Heart right ventricle (tissue), 16 donors: ENCODE measurements around the gene ADM2. TPM values are rescaled to one million over a fixed set of nuclear protein-coding genes. Genes with fewer than 3 reads are reported as not detected.

Experiments
- ATAC-seq, 8 donors: fragments of 200-7000 bp; cut with Tn5 transposase; one replicate each; pipeline ENCODE4 v1.9.1; 2020; ENCODE audit warnings: mild to moderate bottlenecking in 8 of 8, moderate library complexity in 8 of 8, moderate number of reproducible peaks in 1 of 8
- DNase-seq, 2 donors: peaks; one replicate each; pipeline ENCODE4 v3.0.0-alpha.2; 2020
- H3K27ac ChIP-seq, 10 donors: fragments of 200-600 bp; sonication (generic) in 2 of 10; one replicate each; pipeline versions ENCODE4 v1.5.0 to v1.8.0; 2020 to 2022; ENCODE audit warnings: mild to moderate bottlenecking in 3 of 10
- H3K27me3 ChIP-seq, 7 donors: fragments of 200-600 bp; one replicate each; pipeline ENCODE4 v1.8.0; 2021 to 2022; ENCODE audit warnings: mild to moderate bottlenecking in 2 of 7
- H3K36me3 ChIP-seq, 9 donors: fragments of 200-600 bp; sonication (generic) in 1 of 9; one replicate each; pipeline versions ENCODE4 v1.5.0 to v1.8.0; 2020 to 2022; ENCODE audit warnings: mild to moderate bottlenecking in 2 of 9
- H3K4me1 ChIP-seq, 9 donors: fragments of 200-600 bp; sonication (generic) in 1 of 9; one replicate each; pipeline versions ENCODE4 v1.5.0 to v1.8.0; 2020 to 2022; ENCODE audit warnings: mild to moderate bottlenecking in 4 of 9
- H3K4me3 ChIP-seq, 10 donors: fragments of 200-600 bp; sonication (generic) in 2 of 10; one replicate each; pipeline versions ENCODE4 v1.5.0 to v1.8.0; 2020 to 2022; ENCODE audit warnings: mild to moderate bottlenecking in 7 of 10, moderate library complexity in 2 of 10
- H3K9me3 ChIP-seq, 11 donors: fragments of 200-600 bp in 10 of 11; sonication (generic) in 2 of 11; one replicate each; pipeline versions ENCODE4 v1.5.0 to v1.8.0; 2013 to 2022; ENCODE audit warnings: mild to moderate bottlenecking in 2 of 11, control low read depth in 1 of 11, moderate library complexity in 1 of 11
- CTCF ChIP-seq, 9 donors: fragments of 200-600 bp; sonication (generic) in 2 of 9; IDR thresholded peaks; one replicate each; pipeline versions ENCODE4 v1.5.0 to v1.8.0; 2021 to 2022; ENCODE audit warnings: antibody characterized with exemption in 9 of 9, mild to moderate bottlenecking in 5 of 9, moderate library complexity in 1 of 9
- WGBS, 2 donors: extraction: QIAGEN DNeasy Blood & Tissue Kit; methylation state at CpG; one replicate each; pipeline ENCODE4 v1.1.7; 2013; ENCODE audit warnings: inconsistent platforms in 1 of 2; 5-methylcytosine and 5-hydroxymethylcytosine counted together
- intact Hi-C, 10 donors: fragments of 100-400 bp; cut with DNase I; formaldehyde crosslinking; loops; one replicate each; pipeline versions ENCODE4 v1.11.1 to v1.14.2; 2022
- polyA plus RNA-seq, 2 donors: library from polyadenylated mRNA; stranded (reverse); fragments of 200-250 nt; gene quantifications; one replicate each; pipeline ENCODE4 v1.2.3, GENCODE V29; 2013
- total RNA-seq, 10 donors: library from RNA; stranded (reverse); fragmentation: NEBNext Ultra II Directional in 3 of 10; extraction: Animal tissue kit (Norgen Biotek cat#: 25700) in 3 of 10; gene quantifications; one replicate each; pipeline versions ENCODE4 v1.2.1 to v1.2.4, GENCODE V29; 2021 to 2023
- donor health status: Arrhythmogenic right ventricular cardiomyopathy.
- donor health status: ischemic (EF 13 %, LVEDD 7.1; RV severe dilation, severe dysfunction).
- donor health status: healthy with polysubstance abuse.
- donor health status: DM: no; HTN: yes; CAD: no.
- donor health status: DM: no; HTN: no; CAD: no.
- donor health status: ischemic (EF 25% LVEDD 6.9; RV normal size, moderate dysfunction).
- donor health status: ischemic (EF 25% LVEDD 5.7; RV mildly dilated, moderate dysfunction).
- donor health status: healthy.
- donor health status: DM: yes; HTN: yes; CAD: no.
- donor health status: Ischemic cardiomyopathy.
- donor health status: ischemic (EF 35%, LVEDD 5.7; RV mildly dilated, moderate dysfunction).
- donor health status: nonischemic (EF 11% LVEDD 7.7; RV severe dilation, severe dysfunction).
- donor health status: DM: yes; HTN: yes; CAD: no.
- donor health status: PGD.
- donor health status: ischemic (EF 29% LVEDD 5.4; RV normal size, mild dysfunction).
- donor health status: nonischemic (EF 23%, LVEDD 6.1; RV moderate dilation, normal function).

Gene ADM2
- total and polyA plus RNA-seq, 12 donors, result 0.07 to 0.53 (median 0.15) TPM; not detected in 7

DNA sequence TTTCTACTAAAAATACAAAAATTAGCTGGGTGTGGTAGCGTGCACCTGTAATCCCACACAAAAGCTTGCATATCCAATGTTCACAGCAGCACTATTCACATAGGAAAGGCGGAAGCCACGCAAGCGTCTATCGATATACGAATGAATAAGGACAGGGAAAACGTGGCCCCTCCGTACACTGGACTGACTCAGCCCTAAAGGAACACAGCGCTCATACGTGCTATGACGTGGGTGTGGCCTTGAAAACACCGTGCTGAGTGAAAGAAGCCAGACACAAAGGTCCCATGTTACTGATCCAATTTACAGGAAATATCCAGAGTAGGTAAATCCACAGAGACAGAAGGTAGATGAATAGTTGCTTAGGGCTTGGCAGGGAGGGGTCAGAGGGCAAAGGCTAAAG, 19.1 kb downstream of the ADM2 start:
- intact Hi-C loops, result loop anchor here in 4 of 10 donors (10.0 kb wide), 1 partner anchor 256 kb away; the partner anchor contains the start of gene TUBGCP6 (in 4 of the 4)
- Histone ChIP-seq H3K27me3 (peaks cover 0 to 10% (median 0%) of the 10 kb centered on the region in 7 donors), H3K36me3 (peaks cover 0 to 34% (median 14%) of the 10 kb centered on the region in 9 donors), H3K9me3 (no peaks in the 10 kb centered on the region), H3K4me1 (peaks cover 0 to 8% (median 0%) of the 10 kb centered on the region in 9 donors), H3K27ac (no peak overlapping the region), H3K4me3 (no peak overlapping the region)
- WGBS, 2 donors, result 87 to 93% methylated on average over 12 of the region's 12 CpGs
- ATAC-seq (no peak), DNase-seq (no peak)
- TF ChIP-seq CTCF (IDR thresholded peaks at IDR 0.05), result no peak

DNA sequence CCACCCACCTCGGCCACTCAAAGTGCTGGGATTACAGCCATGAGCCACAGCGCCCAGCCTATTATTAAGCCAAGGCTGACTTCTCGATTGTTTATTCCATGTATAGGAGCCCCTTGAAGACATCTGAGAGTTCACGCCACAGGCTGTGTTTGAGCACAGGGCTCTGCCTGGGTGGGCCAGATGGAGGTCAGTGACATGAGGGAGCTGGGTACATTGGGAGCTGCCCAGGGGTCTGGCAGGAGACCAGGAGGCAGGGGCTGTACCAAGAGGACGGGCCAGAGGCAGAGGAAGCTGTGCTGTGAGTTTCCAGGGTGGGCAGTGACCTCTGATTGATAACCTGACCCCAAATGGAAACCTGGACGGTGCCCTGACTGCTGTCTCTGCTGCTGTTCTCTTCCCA, 20.8 kb downstream of the ADM2 start:
- Histone ChIP-seq H3K36me3 (peaks cover 3 to 42% (median 18%) of the 10 kb centered on the region in 9 donors), H3K9me3 (no peaks in the 10 kb centered on the region), H3K27ac (no peak overlapping the region), H3K4me3 (no peak overlapping the region), H3K4me1 (peaks cover 9 to 24% (median 13%) of the 10 kb centered on the region in 9 donors), H3K27me3 (peaks cover 0 to 9% (median 0%) of the 10 kb centered on the region in 7 donors)
- ATAC-seq (no peak), DNase-seq (no peak)
- no peak for TF ChIP-seq CTCF (IDR thresholded peaks at IDR 0.05)
- intact Hi-C loops, result loop anchor here in 4 of 10 donors (10.0 kb wide), 1 partner anchor 257 kb away; the partner anchor contains the start of gene TUBGCP6 (in 4 of the 4)
- 84 to 91% methylated on average over 6 of the region's 6 CpGs for WGBS, 2 donors

DNA sequence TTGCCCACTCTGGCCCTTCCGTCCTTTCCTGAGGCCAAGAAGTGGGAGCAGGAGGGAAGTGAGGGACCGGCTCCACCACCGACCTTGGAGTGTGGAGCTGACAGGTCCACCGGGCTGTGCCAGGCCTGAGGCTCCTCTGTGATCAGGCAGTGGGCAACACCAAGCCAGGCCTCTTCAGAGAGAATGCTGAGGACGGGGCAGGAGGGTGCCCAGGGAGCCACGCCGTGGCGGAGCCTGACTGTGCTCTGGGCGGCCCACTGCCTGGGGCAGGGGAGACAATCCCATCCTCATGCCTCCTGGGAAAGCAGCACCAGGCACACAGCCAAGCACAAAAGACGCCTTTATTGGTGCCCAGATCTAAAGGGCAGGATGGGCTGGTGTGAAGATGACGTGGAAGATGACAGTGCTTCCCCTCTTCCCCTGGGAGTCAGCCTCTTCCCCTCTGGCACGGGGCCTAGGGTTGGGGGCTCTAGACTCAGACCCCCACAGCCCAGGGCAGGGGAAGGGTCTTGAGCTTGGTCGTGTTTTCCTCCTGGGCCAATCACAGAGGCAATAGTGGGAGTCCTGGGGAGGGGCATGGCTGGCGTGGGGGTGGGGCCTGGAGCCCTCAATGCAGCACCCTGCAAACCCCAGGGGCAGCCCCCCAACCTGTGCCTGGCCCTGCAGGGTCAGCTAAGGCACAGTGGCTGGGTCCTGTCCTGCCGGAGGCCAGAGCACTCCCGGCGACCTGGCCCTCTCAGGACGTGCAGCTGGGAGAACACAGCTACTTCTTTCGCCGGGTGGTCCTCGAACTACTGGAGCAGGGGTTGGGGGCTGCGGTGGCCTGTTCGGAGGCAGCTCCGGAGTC, 21.5 kb downstream of the ADM2 start:
- DNase-seq (no peak), ATAC-seq (no peak)
- H3K36me3 ChIP-seq, result peaks cover 3 to 42% (median 18%) of the 10 kb centered on the region in 9 donors
- H3K9me3 ChIP-seq, result no peaks in the 10 kb centered on the region
- no peak for TF ChIP-seq CTCF (IDR thresholded peaks at IDR 0.05)
- WGBS, 2 donors, result 88 to 90% methylated on average over 24 of the region's 24 CpGs
- H3K4me1 ChIP-seq, result peaks cover 9 to 24% (median 14%) of the 10 kb centered on the region in 9 donors
- H3K4me3 ChIP-seq, result no peak overlapping the region
- H3K27ac ChIP-seq, result no peak overlapping the region
- H3K27me3 ChIP-seq, result peaks cover 0 to 2% (median 0%) of the 10 kb centered on the region in 7 donors
- intact Hi-C loops, result loop anchor here in 4 of 10 donors (10.0 kb wide), 1 partner anchor 258 kb away; the partner anchor contains the start of gene TUBGCP6 (in 4 of the 4)

DNA sequence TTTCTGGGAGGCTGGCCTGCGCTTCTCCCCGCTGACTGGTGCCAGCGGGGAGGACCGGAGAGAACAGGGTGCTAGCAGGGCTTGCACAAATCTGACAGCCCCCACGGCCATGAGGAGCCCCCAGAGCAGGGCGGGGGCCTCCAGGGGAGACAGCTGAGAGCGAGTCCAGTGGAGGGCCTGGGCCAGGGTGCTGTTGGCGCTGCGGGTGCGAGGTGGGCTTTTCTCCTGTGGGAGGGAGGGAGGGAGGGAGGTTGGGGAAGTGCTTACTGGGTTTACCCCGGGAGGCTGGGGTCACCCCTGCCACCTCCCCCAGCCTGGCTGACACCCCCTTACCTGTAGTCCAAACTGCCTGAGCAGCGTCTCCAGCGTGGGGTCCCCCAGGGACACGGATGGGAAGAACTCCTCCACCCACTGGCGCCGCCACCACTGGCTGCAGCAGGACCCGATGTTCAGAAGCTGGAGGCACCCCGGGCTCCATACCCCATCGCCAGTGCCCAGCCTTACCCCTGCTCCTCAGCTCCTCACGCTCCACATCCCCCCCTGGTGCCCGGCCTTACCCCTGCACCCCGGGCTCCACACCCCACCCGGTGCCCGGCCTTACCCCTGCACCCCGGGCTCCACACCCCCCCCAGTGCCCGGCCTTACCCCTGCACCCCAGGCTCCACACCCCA, 22.3 kb downstream of the ADM2 start:
- peaks cover 3 to 42% (median 18%) of the 10 kb centered on the region in 9 donors for H3K36me3 ChIP-seq
- WGBS, 2 donors, result 87 to 91% methylated on average over 22 to 25 of the region's 26 CpGs
- H3K4me3 ChIP-seq, result no peak overlapping the region
- intact Hi-C loops, result loop anchor here in 4 of 10 donors (10.0 kb wide), 1 partner anchor 259 kb away; the partner anchor contains the start of gene TUBGCP6 (in 4 of the 4)
- no peaks in the 10 kb centered on the region for H3K9me3 ChIP-seq
- H3K4me1 ChIP-seq, result peaks cover 9 to 23% (median 17%) of the 10 kb centered on the region in 9 donors
- H3K27me3 ChIP-seq, result no peaks in the 10 kb centered on the region
- peak in 1 of 9 donors; percentile 7 for TF ChIP-seq CTCF (IDR thresholded peaks at IDR 0.05)
- no peak overlapping the region for H3K27ac ChIP-seq
- DNase-seq (no peak), ATAC-seq (no peak)
